Measurements from ENCODE around the gene MAST4. TPM values are rescaled to one million over a fixed set of nuclear protein-coding genes. Genes with fewer than 3 reads are reported as not detected.

Gene MAST4
- total RNA-seq, 2 donors from 2014 or later = 9.5 to 20.8 TPM

GRCh38 chr5:66888613-66889012, 292.4 kb downstream of the MAST4 start:
- TF ChIP-seq, protein P1, sequence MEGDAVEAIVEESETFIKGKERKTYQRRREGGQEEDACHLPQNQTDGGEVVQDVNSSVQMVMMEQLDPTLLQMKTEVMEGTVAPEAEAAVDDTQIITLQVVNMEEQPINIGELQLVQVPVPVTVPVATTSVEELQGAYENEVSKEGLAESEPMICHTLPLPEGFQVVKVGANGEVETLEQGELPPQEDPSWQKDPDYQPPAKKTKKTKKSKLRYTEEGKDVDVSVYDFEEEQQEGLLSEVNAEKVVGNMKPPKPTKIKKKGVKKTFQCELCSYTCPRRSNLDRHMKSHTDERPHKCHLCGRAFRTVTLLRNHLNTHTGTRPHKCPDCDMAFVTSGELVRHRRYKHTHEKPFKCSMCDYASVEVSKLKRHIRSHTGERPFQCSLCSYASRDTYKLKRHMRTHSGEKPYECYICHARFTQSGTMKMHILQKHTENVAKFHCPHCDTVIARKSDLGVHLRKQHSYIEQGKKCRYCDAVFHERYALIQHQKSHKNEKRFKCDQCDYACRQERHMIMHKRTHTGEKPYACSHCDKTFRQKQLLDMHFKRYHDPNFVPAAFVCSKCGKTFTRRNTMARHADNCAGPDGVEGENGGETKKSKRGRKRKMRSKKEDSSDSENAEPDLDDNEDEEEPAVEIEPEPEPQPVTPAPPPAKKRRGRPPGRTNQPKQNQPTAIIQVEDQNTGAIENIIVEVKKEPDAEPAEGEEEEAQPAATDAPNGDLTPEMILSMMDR (IDR thresholded peaks at IDR 0.05) = no peak
- DNase-seq = no peak
- H3K27me3 ChIP-seq = no peaks in the 10 kb centered on the region
- H3K36me3 ChIP-seq = no peaks in the 10 kb centered on the region
- no peak overlapping the region for H3K27ac ChIP-seq
- no peak overlapping the region for H3K9ac ChIP-seq (ENCODE audit: low read depth in 2 of 2, low read length in 2 of 2)
- H3K9me3 ChIP-seq = no peaks in the 10 kb centered on the region
- intact Hi-C loops (cut with DNase I) = no loop called here
- H3K4me1 ChIP-seq = no peaks in the 10 kb centered on the region
- no peak overlapping the region for H3K4me3 ChIP-seq

GRCh38 chr5:66889056-66889455, 292.9 kb downstream of the MAST4 start:
- TF ChIP-seq, protein P1 (IDR thresholded peaks at IDR 0.05) = no peak
- no peaks in the 10 kb centered on the region for H3K36me3 ChIP-seq
- no peaks in the 10 kb centered on the region for H3K9me3 ChIP-seq
- H3K4me3 ChIP-seq = no peak overlapping the region
- no peak for DNase-seq
- H3K9ac ChIP-seq (ENCODE audit: low read depth in 2 of 2, low read length in 2 of 2) = no peak overlapping the region
- no peaks in the 10 kb centered on the region for H3K4me1 ChIP-seq
- H3K27ac ChIP-seq = no peak overlapping the region
- intact Hi-C loops (cut with DNase I) = no loop called here
- no peaks in the 10 kb centered on the region for H3K27me3 ChIP-seq

DNA sequence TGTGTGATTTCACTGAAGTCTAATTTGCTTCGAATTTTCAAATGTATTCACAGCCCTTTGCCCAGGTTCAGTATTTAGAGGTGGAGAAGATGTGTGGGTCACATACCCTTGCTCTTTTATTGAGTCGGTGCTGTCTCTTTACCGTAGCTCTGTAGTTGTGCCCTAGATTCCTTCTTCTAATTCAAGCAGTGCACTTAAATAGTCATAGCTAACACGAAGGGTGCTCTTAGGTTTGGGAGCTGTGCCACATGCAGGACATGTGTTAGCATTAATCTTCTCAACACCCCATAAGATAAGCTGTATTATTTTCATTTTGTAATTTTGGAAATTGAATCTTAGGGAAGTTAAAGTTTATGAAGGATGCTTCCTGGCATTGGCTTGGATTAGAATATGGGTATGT, 293.3 kb downstream of the MAST4 start:
- TF ChIP-seq, protein P1 (IDR thresholded peaks at IDR 0.05) = no peak
- H3K9ac ChIP-seq (ENCODE audit: low read depth in 2 of 2, low read length in 2 of 2) = no peak overlapping the region
- intact Hi-C loops (cut with DNase I) = no loop called here

DNA sequence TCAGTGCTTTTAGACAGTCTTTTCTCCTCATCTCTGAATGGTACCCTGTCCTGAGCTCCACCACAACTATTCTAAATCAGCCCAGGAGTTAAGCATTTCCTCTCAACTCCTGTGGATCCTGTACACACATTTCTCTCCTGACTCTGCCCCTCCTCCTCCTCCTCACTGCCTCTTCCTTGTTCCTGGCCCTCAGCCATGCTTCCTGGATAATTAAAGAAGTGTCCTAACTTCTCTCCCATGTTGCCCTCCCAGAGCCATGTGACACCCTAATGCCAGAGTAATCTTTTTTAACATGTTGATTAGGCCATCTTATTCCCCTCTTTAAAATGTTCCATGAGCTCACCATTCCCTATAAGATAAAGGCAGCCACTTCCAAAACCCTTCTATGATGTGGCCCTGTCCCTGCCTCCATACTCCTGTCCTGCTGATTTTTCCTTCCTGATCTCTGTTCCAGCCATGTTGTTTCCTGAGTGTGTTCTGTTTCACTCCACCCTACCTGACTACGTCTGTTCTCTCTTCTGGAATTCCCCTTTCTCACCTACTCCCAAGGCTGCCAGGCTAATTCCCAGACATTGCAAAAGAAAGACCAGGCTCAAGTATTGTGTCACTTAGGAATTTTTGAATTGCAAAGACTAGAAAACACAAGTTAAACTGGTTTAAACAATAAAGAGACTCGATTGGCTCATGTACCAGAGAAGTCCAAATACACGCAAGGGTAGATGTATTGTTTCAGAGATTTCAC, 295.2 kb downstream of the MAST4 start:
- no peak overlapping the region for H3K27ac ChIP-seq
- H3K27me3 ChIP-seq = no peaks in the 10 kb centered on the region
- no peaks in the 10 kb centered on the region for H3K9me3 ChIP-seq
- TF ChIP-seq, protein P1 (IDR thresholded peaks at IDR 0.05) = no peak
- intact Hi-C loops (cut with DNase I) = no loop called here
- no peaks in the 10 kb centered on the region for H3K4me1 ChIP-seq
- no peaks in the 10 kb centered on the region for H3K36me3 ChIP-seq
- peak; percentile 41 for DNase-seq
- no peak overlapping the region for H3K4me3 ChIP-seq
- no peak overlapping the region for H3K9ac ChIP-seq (ENCODE audit: low read depth in 2 of 2, low read length in 2 of 2)

More for the DNA sequence above, 293.3 kb downstream of the MAST4 start:
- no peaks in the 10 kb centered on the region for H3K36me3 ChIP-seq
- no peaks in the 10 kb centered on the region for H3K9me3 ChIP-seq
- no peak for DNase-seq
- H3K4me1 ChIP-seq = no peaks in the 10 kb centered on the region
- H3K27ac ChIP-seq = no peak overlapping the region
- H3K4me3 ChIP-seq = no peak overlapping the region
- H3K27me3 ChIP-seq = no peaks in the 10 kb centered on the region

GRCh38 chr5:66892716-66893115, 296.5 kb downstream of the MAST4 start:
- Histone ChIP-seq H3K9me3 (no peaks in the 10 kb centered on the region), H3K9ac (ENCODE audit: low read depth in 2 of 2, low read length in 2 of 2) (no peak overlapping the region), H3K4me3 (no peak overlapping the region), H3K27me3 (no peaks in the 10 kb centered on the region), H3K27ac (no peak overlapping the region), H3K36me3 (no peaks in the 10 kb centered on the region), H3K4me1 (no peaks in the 10 kb centered on the region)
- DNase-seq = no peak
- TF ChIP-seq, protein P1 (IDR thresholded peaks at IDR 0.05) = no peak
- intact Hi-C loops (cut with DNase I) = no loop called here
